ENCODE data around the gene DNM2.
"Not testable (repeated sequence)": the region's sequence is repeated elsewhere in the genome, so short reads cannot be mapped to it uniquely, and the experiment has no call there.

DNM2 gene

DNA sequence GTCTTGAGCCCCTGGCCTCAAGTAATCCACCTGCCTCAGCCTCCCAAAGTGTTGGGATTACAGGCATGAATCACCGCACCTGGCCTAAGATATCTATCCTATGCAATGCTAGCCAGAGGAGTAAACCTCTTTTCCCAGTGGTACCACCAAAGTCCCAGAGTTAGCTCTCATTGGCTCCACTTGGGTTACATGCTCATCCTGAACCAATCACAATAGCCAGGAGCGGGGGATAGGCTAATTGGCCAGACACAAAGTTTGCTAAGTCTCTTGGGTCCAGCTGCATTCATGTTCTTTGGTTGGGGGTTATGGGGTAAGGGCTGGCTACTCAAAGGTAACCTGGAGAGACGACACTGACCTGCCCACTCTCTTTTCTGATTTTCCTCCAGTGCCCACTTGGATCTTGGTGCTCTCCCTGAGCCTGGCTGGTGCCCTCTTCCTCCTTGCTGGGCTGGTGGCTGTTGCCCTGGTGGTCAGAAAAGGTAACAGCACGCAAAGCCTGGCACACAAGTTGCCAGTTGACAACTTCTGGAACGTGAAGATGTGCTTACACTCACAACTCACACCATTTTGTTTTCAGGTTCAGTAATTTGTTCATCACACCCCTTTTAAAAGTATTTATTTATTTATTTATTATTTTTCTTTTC, 138.1 kb downstream of the DNM2 start:
- Histone ChIP-seq H3K27me3 (ENCODE audit: control insufficient read depth, low read length) (no peaks in the 10 kb centered on the region), H3K4me2 (ENCODE audit: low read length) (no peak overlapping the region), H3K4me1 (ENCODE audit: control insufficient read depth, low read length) (0 out of 2 replicates have a peak, but pooled peaks cover 3% of the 10 kb centered on the region), H3K4me3 (ENCODE audit: low read length) (no peak overlapping the region), H3K27ac (ENCODE audit: low read depth, low read length) (no peak overlapping the region), H3K9me2 (replicated peaks; ENCODE audit: control insufficient read depth, low read length) (no peaks in the 10 kb centered on the region), H3K79me2 (ENCODE audit: control insufficient read depth, low read length) (no peaks in the 10 kb centered on the region), H3F3A (ENCODE audit: control insufficient read depth, insufficient read depth) (no peaks in the 10 kb centered on the region), H3K36me3 (ENCODE audit: control insufficient read depth, low read length) (no peaks in the 10 kb centered on the region), H3K9me3 (ENCODE audit: control insufficient read depth, insufficient read depth, low read length) (no peaks in the 10 kb centered on the region), H4K20me1 (ENCODE audit: control insufficient read depth, insufficient read depth, low read depth, low read length) (no peaks in the 10 kb centered on the region)
- TF ChIP-seq, protein P1, sequence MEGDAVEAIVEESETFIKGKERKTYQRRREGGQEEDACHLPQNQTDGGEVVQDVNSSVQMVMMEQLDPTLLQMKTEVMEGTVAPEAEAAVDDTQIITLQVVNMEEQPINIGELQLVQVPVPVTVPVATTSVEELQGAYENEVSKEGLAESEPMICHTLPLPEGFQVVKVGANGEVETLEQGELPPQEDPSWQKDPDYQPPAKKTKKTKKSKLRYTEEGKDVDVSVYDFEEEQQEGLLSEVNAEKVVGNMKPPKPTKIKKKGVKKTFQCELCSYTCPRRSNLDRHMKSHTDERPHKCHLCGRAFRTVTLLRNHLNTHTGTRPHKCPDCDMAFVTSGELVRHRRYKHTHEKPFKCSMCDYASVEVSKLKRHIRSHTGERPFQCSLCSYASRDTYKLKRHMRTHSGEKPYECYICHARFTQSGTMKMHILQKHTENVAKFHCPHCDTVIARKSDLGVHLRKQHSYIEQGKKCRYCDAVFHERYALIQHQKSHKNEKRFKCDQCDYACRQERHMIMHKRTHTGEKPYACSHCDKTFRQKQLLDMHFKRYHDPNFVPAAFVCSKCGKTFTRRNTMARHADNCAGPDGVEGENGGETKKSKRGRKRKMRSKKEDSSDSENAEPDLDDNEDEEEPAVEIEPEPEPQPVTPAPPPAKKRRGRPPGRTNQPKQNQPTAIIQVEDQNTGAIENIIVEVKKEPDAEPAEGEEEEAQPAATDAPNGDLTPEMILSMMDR (IDR thresholded peaks at IDR 0.05; ENCODE audit: low read depth, low read length, poor library complexity, severe bottlenecking), result peak; percentile 76
- TF ChIP-seq EZH2phosphoT487 (IDR thresholded peaks at IDR 0.05; ENCODE audit: borderline replicate concordance, low read length), result no peak

DNA sequence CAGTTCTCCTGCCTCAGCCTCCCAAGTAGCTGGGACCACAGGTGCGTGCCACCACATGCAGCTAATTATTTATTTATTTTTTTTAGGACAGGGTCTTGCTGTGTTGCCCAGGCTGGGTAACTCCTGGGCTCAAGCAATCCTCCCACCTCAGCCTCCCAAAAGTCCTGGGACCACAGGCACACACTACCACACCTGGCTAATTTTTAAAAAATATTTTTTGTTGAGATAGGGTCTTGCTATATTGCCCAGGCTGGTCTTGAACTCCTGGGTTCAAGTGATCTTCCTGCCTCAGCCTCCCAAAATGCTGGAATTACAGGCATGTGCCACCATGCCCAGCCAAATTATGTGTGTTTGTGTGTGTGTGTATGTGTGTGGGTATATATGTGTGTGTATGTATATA, 139.0 kb downstream of the DNM2 start:
- H3K4me3 ChIP-seq (ENCODE audit: low read length); H3F3A ChIP-seq (ENCODE audit: control insufficient read depth, insufficient read depth); H3K27me3 ChIP-seq (ENCODE audit: control insufficient read depth, low read length); H3K4me2 ChIP-seq (ENCODE audit: low read length); H3K27ac ChIP-seq (ENCODE audit: low read depth, low read length); H3K36me3 ChIP-seq (ENCODE audit: control insufficient read depth, low read length); H3K9me3 ChIP-seq (ENCODE audit: control insufficient read depth, insufficient read depth, low read length); H3K4me1 ChIP-seq (ENCODE audit: control insufficient read depth, low read length); H3K79me2 ChIP-seq (ENCODE audit: control insufficient read depth, low read length); H3K9me2 ChIP-seq (replicated peaks; ENCODE audit: control insufficient read depth, low read length); H4K20me1 ChIP-seq (ENCODE audit: control insufficient read depth, insufficient read depth, low read depth, low read length): not testable (repeated sequence)

DNA sequence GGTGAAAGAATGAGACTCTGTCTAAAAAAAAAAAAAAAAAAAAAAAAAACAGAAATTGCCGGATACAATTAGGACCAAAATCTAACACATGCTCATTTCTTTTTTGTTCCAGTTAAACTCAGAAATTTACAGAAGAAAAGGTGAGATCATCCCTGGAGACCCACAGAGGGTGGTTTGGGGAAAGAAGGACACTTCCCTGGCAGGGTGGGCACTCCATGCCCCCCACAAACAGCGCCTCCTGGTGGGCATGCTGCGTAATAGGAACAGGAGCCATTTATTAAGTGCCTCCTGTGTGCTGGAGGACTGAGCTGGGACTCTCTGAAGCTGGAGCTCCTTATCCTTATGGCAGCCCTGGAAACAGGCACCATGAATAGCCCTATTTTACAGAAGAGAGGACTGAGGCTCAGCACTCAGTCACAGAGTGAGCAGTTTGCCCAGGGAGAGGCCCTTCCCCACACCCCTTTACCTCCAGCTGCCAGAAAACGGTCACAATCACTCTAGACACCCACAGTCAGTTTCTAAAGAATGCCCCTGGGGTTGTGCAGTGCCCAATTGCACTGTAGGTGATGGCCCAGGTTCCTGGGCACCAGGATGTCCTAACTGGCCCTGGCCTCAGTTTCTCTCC, 140.4 kb downstream of the DNM2 start:
- Histone ChIP-seq H3K27ac (ENCODE audit: low read depth, low read length) (no peak overlapping the region), H3K27me3 (ENCODE audit: control insufficient read depth, low read length) (no peaks in the 10 kb centered on the region), H3K4me2 (ENCODE audit: low read length) (no peak overlapping the region), H3K4me3 (ENCODE audit: low read length) (no peak overlapping the region), H3K36me3 (ENCODE audit: control insufficient read depth, low read length) (no peaks in the 10 kb centered on the region), H3K9me3 (ENCODE audit: control insufficient read depth, insufficient read depth, low read length) (no peaks in the 10 kb centered on the region), H3K9me2 (replicated peaks; ENCODE audit: control insufficient read depth, low read length) (no peaks in the 10 kb centered on the region), H4K20me1 (ENCODE audit: control insufficient read depth, insufficient read depth, low read depth, low read length) (no peaks in the 10 kb centered on the region), H3F3A (ENCODE audit: control insufficient read depth, insufficient read depth) (no peaks in the 10 kb centered on the region), H3K79me2 (ENCODE audit: control insufficient read depth, low read length) (no peaks in the 10 kb centered on the region), H3K4me1 (ENCODE audit: control insufficient read depth, low read length) (0 out of 2 replicates have a peak, but pooled peaks cover 3% of the 10 kb centered on the region)
- TF ChIP-seq EZH2phosphoT487 (IDR thresholded peaks at IDR 0.05; ENCODE audit: borderline replicate concordance, low read length), result no peak
- TF ChIP-seq, protein P1 (IDR thresholded peaks at IDR 0.05; ENCODE audit: low read depth, low read length, poor library complexity, severe bottlenecking), result peak; percentile 97

DNA sequence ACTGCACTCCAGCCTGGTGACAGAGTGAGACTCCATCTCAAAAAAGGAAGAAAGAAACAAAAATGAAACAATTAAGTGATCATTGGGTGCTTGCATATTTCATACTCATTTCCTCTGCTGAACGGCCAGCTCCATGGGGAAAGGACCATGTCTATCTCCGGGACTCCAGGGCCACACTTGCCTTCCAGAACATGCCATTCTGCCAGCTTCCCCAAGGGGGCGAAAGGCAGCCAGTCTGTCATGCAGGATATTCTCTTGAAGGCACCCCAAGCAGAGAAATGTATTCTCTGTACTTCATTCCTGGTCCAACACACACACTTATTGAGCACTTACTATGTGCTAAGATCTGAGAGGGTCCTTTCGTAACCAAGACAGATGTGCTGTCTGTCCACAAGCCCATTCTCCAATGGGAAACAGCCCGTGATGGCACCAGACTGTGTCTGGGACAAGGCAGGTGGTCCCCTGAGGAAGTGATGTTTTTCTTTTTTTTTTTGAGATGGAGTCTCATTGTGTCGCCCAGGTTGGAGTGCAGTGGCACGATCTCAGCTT, 143.3 kb downstream of the DNM2 start:
- Histone ChIP-seq H3K4me3 (ENCODE audit: low read length) (no peak overlapping the region), H3K27me3 (ENCODE audit: control insufficient read depth, low read length) (no peaks in the 10 kb centered on the region), H4K20me1 (ENCODE audit: control insufficient read depth, insufficient read depth, low read depth, low read length) (no peaks in the 10 kb centered on the region), H3K79me2 (ENCODE audit: control insufficient read depth, low read length) (no peaks in the 10 kb centered on the region), H3K9me3 (ENCODE audit: control insufficient read depth, insufficient read depth, low read length) (no peaks in the 10 kb centered on the region), H3K9me2 (replicated peaks; ENCODE audit: control insufficient read depth, low read length) (no peaks in the 10 kb centered on the region), H3K27ac (ENCODE audit: low read depth, low read length) (no peak overlapping the region), H3K4me1 (ENCODE audit: control insufficient read depth, low read length) (peaks cover 14% of the 10 kb centered on the region), H3K4me2 (ENCODE audit: low read length) (no peak overlapping the region), H3F3A (ENCODE audit: control insufficient read depth, insufficient read depth) (no peaks in the 10 kb centered on the region), H3K36me3 (ENCODE audit: control insufficient read depth, low read length) (no peaks in the 10 kb centered on the region)
- TF ChIP-seq, protein P1 (IDR thresholded peaks at IDR 0.05; ENCODE audit: low read depth, low read length, poor library complexity, severe bottlenecking), result peak; percentile 70
- TF ChIP-seq EZH2phosphoT487 (IDR thresholded peaks at IDR 0.05; ENCODE audit: borderline replicate concordance, low read length), result no peak
